ACC112 (cell line): ENCODE results near the gene GPC6.

Source experiments
- H2AFZ ChIP-seq: fragments of 200-600 bp; sonication (generic); one replicate; pipeline ENCODE4 v1.6.0; 2017; ENCODE audit warnings: antibody characterized with exemption, low read length; ENCODE audit not compliant: unreplicated experiment
- H3K27ac ChIP-seq: fragments of 200-600 bp; sonication (generic); 2 replicates; pipeline ENCODE4 v1.5.1; 2014; ENCODE audit warnings: low read depth, mild to moderate bottlenecking, antibody characterized with exemption, low read length, moderate library complexity
- H3K27me3 ChIP-seq: fragments of 200-600 bp; sonication (generic); 2 replicates; pipeline ENCODE4 v1.6.1; 2014; ENCODE audit warnings: mild to moderate bottlenecking, antibody characterized with exemption, low read length, moderate library complexity, mixed read lengths; ENCODE audit not compliant: insufficient read depth
- H3K36me3 ChIP-seq: fragments of 200-600 bp; sonication (generic); 2 replicates; pipeline ENCODE4 v1.6.1; 2016; ENCODE audit warnings: mild to moderate bottlenecking, antibody characterized with exemption, low read length, moderate library complexity, mixed read lengths; ENCODE audit not compliant: insufficient read depth
- H3K4me1 ChIP-seq: fragments of 200-600 bp; sonication (generic); one replicate; pipeline ENCODE4 v1.6.1; 2016; ENCODE audit warnings: low read length, mixed read lengths; ENCODE audit not compliant: insufficient read depth, unreplicated experiment, control insufficient read depth
- H3K4me3 ChIP-seq: fragments of 200-600 bp; sonication (generic); 2 replicates; pipeline ENCODE4 v1.5.1; 2014; ENCODE audit warnings: mild to moderate bottlenecking, low read depth, low read length
- H3K79me2 ChIP-seq: fragments of 200-600 bp; sonication (generic); one replicate; pipeline ENCODE4 v1.6.0; 2016; ENCODE audit warnings: low read length; ENCODE audit not compliant: control insufficient read depth, unreplicated experiment, insufficient read depth

The GPC6 gene

DNA sequence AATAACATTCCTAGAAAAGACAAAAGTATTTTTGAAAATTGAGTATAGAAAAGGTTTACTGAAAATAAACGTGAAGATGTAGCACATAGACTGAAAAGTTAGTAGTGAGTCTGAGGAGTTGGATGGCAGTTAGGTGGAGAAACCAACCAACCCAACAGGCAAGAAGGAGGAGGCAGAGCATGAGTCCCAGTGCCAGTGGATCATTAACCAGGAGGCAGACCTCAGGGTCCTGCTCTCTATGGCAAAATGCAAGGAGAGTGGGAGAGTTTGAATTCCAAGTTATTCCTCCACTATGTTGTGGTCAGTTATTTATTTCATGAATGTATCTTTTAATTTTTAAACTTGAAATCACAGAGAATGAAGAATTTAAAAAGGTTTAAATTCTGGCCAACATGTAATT lies 446.4 kb downstream of the GPC6 start:
- Histone ChIP-seq H3K4me1 (no peaks in the 10 kb centered on the region), H3K27me3 (no peaks in the 10 kb centered on the region), H3K4me3 (no peak overlapping the region), H2AFZ (no peak overlapping the region), H3K36me3 (no peaks in the 10 kb centered on the region), H3K27ac (no peak overlapping the region), H3K79me2 (no peaks in the 10 kb centered on the region)

- Histone ChIP-seq H2AFZ (no peak overlapping the region), H3K79me2 (no peaks in the 10 kb centered on the region), H3K36me3 (no peaks in the 10 kb centered on the region), H3K4me3 (no peak overlapping the region), H3K27ac (no peak overlapping the region), H3K27me3 (no peaks in the 10 kb centered on the region), H3K4me1 (no peaks in the 10 kb centered on the region)
Observed at GRCh38 chr13:93673885-93674284, 447.3 kb downstream of the GPC6 start.

DNA sequence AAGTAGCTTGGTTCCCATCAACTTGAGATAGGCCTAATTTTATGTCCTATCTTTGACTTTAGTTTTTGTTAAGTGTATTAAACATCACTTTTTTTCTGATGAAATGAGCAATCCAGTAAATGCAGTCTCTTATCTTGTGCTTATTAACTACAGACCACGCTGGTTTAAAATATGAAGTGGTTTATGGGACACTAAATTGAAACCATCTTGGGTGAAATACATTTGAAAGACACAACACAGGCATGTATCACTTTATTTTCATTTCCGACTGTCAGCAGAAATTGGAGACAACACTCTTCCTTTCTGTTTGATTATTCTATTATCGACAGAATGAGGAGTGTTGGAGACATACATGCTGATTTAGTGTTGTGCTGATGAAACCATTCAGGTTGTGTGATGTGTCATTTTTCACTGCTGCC lies 447.7 kb downstream of the GPC6 start:
- no peak overlapping the region for H3K27ac ChIP-seq
- no peaks in the 10 kb centered on the region for H3K36me3 ChIP-seq
- no peaks in the 10 kb centered on the region for H3K79me2 ChIP-seq
- no peak overlapping the region for H3K4me3 ChIP-seq
- H3K4me1 ChIP-seq: no peaks in the 10 kb centered on the region
- no peaks in the 10 kb centered on the region for H3K27me3 ChIP-seq
- H2AFZ ChIP-seq: no peak overlapping the region

- Histone ChIP-seq H3K4me1 (no peaks in the 10 kb centered on the region), H2AFZ (no peak overlapping the region), H3K27me3 (no peaks in the 10 kb centered on the region), H3K27ac (no peak overlapping the region), H3K36me3 (no peaks in the 10 kb centered on the region), H3K79me2 (no peaks in the 10 kb centered on the region), H3K4me3 (no peak overlapping the region)
Observed at GRCh38 chr13:93680329-93680728, 453.7 kb downstream of the GPC6 start.

DNA sequence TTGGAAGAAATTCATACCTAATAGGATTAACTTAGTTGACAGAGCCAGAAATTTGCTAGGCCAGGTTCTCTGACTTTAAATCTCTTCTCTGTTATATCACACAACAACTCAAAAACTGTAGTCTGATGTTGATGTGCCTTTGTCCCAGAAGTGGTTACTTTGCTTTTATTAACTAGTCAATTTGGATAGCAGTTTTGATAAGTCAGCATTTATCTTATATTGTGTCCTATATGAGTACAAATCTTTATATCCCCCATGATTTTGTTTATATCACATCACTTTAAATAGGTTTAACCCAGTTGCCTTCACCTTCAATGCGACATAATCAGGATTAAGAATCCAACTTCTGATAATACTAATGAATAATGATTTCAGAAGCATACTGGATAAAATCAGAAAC lies 459.3 kb downstream of the GPC6 start:
- Histone ChIP-seq H3K36me3 (no peaks in the 10 kb centered on the region), H3K4me3 (no peak overlapping the region), H2AFZ (no peak overlapping the region), H3K27me3 (no peaks in the 10 kb centered on the region), H3K79me2 (no peaks in the 10 kb centered on the region), H3K4me1 (no peaks in the 10 kb centered on the region), H3K27ac (no peak overlapping the region)

- no peaks in the 10 kb centered on the region for H3K4me1 ChIP-seq
- no peak overlapping the region for H3K4me3 ChIP-seq
- H3K27me3 ChIP-seq: no peaks in the 10 kb centered on the region
- no peaks in the 10 kb centered on the region for H3K79me2 ChIP-seq
- H3K27ac ChIP-seq: no peak overlapping the region
- H3K36me3 ChIP-seq: no peaks in the 10 kb centered on the region
- no peak overlapping the region for H2AFZ ChIP-seq
Observed at GRCh38 chr13:93686399-93686798, 459.8 kb downstream of the GPC6 start.

- no peak overlapping the region for H3K27ac ChIP-seq
- no peaks in the 10 kb centered on the region for H3K4me1 ChIP-seq
- H2AFZ ChIP-seq: no peak overlapping the region
Observed at GRCh38 chr13:93687261-93687660, 460.7 kb downstream of the GPC6 start.

GRCh38 chr13:93689333-93689732 lies 462.7 kb downstream of the GPC6 start:
- Histone ChIP-seq H3K36me3 (no peaks in the 10 kb centered on the region), H2AFZ (no peak overlapping the region)

More at GRCh38 chr13:93687261-93687660, 460.7 kb downstream of the GPC6 start:
- H3K79me2 ChIP-seq: no peaks in the 10 kb centered on the region
- H3K27me3 ChIP-seq: no peaks in the 10 kb centered on the region
- no peaks in the 10 kb centered on the region for H3K36me3 ChIP-seq
- H3K4me3 ChIP-seq: no peak overlapping the region

DNA sequence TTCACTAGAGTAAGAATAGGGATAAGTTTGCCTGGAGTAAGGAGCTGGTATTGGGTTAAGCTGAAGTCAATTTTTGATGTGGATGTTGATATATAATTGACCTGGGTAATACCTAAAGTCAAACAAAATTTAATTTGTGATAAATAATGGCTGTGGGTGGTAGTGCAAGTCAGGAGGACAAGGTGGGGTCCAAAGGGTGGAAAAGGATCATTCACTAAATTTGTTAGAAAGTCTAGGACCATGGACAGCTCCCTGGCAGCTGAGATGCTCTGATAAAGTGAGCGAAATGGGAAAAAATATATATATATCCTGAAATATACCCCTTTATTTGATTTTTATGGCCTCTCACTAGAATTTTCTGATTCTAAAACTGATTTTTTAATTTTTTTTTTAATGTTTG lies 463.5 kb downstream of the GPC6 start:
- H2AFZ ChIP-seq: no peak overlapping the region
- H3K79me2 ChIP-seq: no peaks in the 10 kb centered on the region
- H3K4me1 ChIP-seq: no peaks in the 10 kb centered on the region
- H3K27ac ChIP-seq: no peak overlapping the region
- no peak overlapping the region for H3K4me3 ChIP-seq
- no peaks in the 10 kb centered on the region for H3K36me3 ChIP-seq
- H3K27me3 ChIP-seq: no peaks in the 10 kb centered on the region

More at GRCh38 chr13:93689333-93689732, 462.7 kb downstream of the GPC6 start:
- H3K27ac ChIP-seq: no peak overlapping the region
- H3K4me3 ChIP-seq: no peak overlapping the region
- H3K4me1 ChIP-seq: no peaks in the 10 kb centered on the region
- no peaks in the 10 kb centered on the region for H3K27me3 ChIP-seq
- H3K79me2 ChIP-seq: no peaks in the 10 kb centered on the region

GRCh38 chr13:93698016-93698613 lies 471.5 kb downstream of the GPC6 start:
- H3K27ac ChIP-seq: no peak overlapping the region
- no peak overlapping the region for H3K4me3 ChIP-seq
- H2AFZ ChIP-seq: no peak overlapping the region
- H3K27me3 ChIP-seq: no peaks in the 10 kb centered on the region
- H3K4me1 ChIP-seq: no peaks in the 10 kb centered on the region
- no peaks in the 10 kb centered on the region for H3K79me2 ChIP-seq
- peaks cover 6% of the 10 kb centered on the region; the same call in 1 of the 2 replicates for H3K36me3 ChIP-seq

- H2AFZ ChIP-seq: no peak overlapping the region
- peaks cover 6% of the 10 kb centered on the region; the same call in 1 of the 2 replicates for H3K36me3 ChIP-seq
- no peak overlapping the region for H3K4me3 ChIP-seq
- no peak overlapping the region for H3K27ac ChIP-seq
- no peaks in the 10 kb centered on the region for H3K27me3 ChIP-seq
- no peaks in the 10 kb centered on the region for H3K4me1 ChIP-seq
- no peaks in the 10 kb centered on the region for H3K79me2 ChIP-seq
Observed at GRCh38 chr13:93700115-93700514, 473.5 kb downstream of the GPC6 start.
